Activated CD4-positive, alpha-beta T cell treated with anti-CD3 and anti-CD28 coated beads for 48 hours (primary cell): ENCODE measurements around the gene CNOT3.
A peak's percentile ranks its signal among the peaks of the same experiment; 100 is the strongest.
"Not testable (repeated sequence)": the region's sequence is repeated elsewhere in the genome, so short reads cannot be mapped to it uniquely, and the experiment has no call there.

Source experiments
- DNase-seq: peaks from one replicate; pipeline ENCODE4 v3.0.0-alpha.2; 2020

Gene CNOT3

DNA sequence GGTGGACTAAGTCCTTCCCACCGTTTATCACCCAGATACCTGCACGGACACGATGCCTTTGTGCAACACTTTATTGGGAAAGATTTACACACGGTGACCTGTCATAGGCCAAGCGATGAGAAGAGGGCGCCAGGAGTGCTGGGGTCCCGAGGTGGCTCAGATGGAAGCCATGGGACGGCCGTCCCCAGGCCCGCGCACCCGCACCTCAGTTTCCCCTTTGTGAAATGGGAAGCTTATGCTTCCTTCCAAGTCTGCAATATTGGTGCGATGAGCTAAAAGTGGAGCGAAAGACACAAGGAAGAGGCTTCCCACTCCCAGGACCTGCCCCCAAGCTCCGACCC, 35.8 kb downstream of the CNOT3 start:
- DNase-seq = no peak

DNA sequence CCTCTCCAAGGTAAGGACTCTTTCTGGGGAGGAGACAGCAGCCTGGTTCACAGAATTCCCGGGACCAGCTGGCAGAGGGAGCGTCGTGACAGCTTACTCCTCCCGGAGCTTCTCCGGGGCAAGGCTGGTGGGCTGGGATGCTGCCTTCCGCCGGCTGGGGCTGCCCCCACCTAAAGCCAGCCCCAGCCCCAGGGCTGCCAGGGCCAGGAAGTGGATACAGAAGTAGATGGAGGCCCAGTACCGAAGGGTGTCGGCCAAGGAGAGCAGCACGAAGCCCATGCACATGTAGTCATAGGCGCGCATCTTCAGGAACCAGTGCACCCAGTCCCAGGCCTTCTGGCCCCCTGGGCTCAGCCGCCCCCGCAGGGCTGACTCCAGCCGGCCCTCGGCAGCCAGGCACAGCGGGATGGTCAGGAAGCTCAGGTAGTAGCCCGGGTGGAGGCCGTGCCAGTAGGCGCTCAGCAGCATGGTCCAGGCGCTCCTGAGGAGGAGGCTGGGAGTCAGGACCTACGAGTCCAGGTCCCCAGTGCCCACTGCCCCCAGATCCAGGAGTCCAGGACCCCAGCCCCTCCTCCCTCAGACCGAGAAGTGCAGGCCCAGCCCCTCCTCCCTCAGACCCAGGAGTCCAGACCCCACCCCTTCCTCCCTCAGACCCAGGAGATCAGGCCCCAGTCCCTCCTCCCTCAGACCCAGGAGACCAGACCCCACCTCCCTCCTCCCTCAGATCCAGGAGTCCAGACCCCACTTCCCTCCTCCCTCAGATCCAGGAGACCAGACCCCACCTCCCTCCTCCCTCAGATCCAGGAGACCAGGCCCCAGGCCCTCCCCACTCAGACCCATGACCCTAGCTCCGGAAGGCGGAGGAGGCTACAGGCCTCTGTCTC, 36.6 kb downstream of the CNOT3 start:
- no peak for DNase-seq

DNA sequence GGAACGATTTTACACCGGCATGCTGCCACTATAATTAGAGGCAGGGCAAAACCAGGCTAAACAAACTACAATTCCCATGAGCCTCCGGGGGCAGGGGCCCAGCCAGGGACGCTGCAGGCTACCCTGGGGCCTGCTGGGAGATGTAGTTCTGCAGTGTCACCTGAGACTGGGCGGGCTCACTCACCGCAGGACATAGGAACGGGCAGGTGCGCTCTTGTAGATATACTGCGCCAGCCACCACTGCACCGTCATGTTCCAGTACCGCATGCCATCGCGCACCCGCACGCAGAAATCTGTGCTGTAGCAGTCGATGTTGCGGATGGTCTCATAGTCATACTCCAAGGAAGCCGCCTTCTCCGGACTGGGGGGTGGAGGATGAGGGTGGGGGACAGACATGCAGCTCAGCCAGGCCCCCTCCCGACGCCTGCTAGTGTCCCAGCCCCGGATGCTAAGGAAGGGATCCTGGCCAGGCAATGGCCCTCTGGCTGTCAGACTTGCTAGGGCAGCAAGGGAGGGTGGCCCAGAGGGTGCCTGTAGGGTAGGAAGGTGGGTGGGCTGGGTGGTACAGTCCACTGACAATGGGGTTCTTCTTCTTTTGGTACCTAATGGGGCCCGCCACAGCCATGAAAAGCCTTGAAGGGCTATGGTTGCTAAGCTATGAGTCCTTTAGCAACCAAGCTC, 41.2 kb downstream of the CNOT3 start:
- DNase-seq = peak; percentile 62

GRCh38 chr19:54179262-54179852, 41.8 kb downstream of the CNOT3 start:
- no peak for DNase-seq

DNA sequence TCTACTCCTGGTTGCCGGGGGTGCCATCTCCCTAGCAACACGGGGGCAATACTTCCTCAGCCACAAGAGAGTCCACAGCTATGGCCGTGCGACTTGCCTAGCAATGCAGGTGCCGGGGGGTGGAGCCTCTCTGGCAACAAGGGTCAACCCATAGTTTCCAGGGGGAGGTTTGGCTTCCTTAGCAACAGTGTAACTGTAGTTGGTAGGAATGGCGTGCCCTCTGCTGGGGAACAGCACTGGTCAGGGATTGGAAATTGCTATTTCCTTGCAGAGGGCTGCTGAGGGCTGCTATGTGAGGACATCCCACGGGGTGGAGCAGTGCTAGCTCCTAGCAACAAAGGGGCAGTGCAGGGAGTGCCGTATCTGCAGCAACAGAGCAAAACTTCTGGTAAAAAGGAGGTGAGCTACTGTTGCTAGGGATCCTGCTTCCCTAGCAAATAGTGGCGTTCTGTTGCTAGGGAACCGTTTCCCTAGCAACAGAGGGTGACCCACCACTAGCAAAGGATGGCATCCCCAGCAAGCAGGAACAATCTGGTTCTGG, 42.4 kb downstream of the CNOT3 start:
- no peak for DNase-seq

DNA sequence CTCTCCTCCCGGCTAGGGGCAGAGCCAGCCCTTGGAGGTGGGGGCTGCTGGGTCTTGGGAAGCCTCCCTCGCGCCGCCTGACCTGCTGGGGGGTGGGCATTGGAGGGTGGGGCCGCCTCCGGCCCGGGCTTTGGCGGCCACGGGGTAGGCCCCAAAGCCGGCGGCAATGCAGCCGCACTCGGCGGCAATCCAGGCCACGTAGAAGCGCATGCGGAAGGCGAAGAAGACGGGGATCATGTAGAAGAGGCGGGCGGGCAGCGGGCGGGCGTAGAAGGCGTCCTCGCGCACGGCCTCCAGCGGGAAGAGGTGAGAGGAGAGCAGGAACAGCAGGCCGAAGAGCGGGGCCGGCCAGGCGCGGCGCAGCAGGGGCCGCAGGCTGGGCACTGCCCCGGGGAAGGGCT, 43.1 kb downstream of the CNOT3 start:
- no peak for DNase-seq

DNA sequence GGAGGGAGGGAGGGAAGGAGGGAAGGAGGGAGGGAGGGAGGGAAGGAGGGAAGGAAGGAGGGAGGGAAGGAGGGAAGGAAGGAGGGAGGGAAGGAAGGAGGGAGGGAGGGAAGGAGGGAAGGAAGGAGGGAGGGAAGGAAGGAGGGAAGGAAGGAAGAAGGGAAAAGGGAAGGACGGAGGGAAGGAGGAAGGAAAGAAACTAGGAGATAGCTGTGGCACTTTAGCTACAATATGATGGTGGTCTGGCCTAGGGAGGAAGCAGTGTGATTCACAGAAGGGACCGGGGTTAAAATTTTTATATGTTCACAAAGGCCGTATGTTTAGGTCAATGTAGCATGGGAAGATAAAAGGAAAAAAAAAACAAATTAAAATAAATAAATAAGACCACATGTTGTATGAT, 44.3 kb downstream of the CNOT3 start:
- not testable (repeated sequence) for DNase-seq

GRCh38 chr19:54183431-54183830, 45.9 kb downstream of the CNOT3 start:
- no peak for DNase-seq

DNA sequence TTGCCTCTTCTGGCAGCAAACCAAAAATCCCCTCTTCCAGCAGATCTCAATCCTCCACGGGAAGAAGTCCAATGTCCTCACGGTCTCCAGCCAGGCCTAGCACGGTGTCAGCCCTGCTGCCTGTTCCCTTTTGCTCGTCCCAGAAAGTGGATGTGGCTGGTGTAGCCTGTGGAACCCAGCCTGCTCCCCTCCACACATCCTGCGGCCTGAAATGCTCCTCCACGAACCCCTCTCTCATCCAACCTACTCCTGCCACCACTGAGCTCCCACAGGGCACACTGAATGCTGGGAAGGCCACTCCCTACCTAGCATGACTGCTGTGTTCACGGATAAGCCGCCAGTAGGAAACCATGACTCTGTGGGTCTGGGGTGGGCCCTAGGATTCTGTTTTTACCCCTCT, 48.8 kb downstream of the CNOT3 start:
- DNase-seq = no peak

- DNase-seq = no peak
These were observed 49.4 kb downstream of the CNOT3 start for GRCh38 chr19:54186934-54187381.

DNA sequence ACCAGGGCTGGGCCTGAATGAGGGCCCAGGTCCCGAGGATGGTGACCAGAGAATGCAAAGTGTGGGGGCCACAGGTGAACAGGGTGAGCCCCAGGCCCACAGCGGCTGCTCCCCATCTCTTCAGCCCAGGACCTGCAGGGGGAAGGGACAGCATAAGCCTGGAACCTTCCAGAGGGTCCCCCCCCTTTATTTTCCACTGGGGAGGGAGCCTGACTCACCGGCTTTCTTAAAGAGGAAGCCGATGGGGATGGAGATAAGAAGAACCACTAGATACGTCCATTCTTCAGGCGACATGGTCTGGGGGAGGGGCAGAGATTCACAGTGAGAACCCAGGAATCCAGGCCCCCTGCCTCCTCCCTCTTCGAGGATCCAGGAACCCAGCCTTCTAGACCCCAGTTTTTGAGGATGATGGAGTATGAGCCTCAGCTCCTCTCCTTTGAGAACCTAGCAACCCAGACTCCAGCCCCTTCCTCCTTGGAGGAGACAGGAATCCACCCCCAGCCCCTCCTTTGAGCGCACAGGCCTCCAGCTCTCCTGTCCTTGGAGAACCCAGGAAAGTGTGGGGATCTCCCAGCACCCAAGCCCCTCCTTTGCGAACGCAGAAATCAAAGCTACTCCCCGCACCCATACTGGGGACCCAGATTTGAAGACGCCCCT, 50.8 kb downstream of the CNOT3 start:
- DNase-seq = peak; percentile 75

GRCh38 chr19:54189145-54189734, 51.7 kb downstream of the CNOT3 start, which contains the start of gene MBOAT7:
TSS of gene MBOAT7 (minus strand) at chr19:54189580. CDS start at chr19:54188508, 1,072 bp downstream.
- no peak for DNase-seq

GRCh38 chr19:54189735-54190502, 52.4 kb downstream of the CNOT3 start:
- DNase-seq = peak; percentile 100

GRCh38 chr19:54190503-54191010, 53.0 kb downstream of the CNOT3 start:
- DNase-seq = peak; percentile 100

GRCh38 chr19:54191011-54191810, 53.6 kb downstream of the CNOT3 start, which contains the start of gene TSEN34:
TSS of gene TSEN34 (plus strand) at chr19:54191308. CDS start at chr19:54191365, 57 bp downstream.
- DNase-seq = peak; percentile 88

DNA sequence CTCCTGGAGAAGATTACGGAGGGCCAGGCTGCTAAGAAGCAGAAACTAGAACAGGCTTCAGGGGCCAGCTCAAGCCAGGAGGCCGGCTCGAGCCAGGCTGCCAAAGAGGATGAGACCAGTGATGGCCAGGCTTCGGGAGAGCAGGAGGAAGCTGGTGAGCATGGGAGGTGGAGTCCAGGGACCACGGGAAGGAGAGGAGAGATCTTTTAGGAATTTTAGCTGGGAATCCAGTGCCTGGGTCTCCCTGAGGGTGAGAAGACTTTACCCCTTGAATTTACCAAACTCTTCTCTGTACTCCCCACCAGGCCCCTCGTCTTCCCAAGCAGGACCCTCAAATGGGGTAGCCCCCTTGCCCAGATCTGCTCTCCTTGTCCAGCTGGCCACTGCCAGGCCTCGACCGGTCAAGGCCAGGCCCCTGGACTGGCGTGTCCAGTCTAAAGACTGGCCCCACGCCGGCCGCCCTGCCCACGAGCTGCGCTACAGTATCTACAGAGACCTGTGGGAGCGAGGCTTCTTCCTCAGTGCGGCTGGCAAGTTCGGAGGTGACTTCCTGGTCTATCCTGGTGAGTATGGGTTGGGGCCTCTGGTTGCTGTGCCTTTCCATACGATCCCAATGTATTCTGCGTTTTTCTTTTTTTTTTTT, 54.4 kb downstream of the CNOT3 start:
- no peak for DNase-seq

GRCh38 chr19:54193011-54193410, 55.4 kb downstream of the CNOT3 start:
- no peak for DNase-seq

DNA sequence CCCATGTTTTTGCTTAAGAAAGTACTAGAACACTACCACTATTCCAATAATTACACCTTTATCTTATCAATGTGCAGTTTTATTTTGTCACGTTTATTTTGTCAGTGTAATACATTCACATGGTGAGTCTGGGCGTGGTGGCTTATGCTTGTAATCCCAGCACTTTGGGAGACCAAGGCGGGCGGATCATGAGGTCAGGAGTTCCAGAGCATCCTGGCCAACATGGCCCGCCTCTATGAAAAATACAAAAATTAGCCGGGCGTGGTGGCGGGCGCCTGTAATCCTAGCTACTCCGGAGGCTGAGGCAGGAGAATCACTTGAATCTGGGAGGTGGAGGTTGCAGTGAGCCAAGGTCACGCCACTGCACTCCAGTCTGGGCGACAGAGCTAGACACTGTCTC, 56.9 kb downstream of the CNOT3 start:
- DNase-seq = not testable (repeated sequence)

- no peak for DNase-seq
These were observed 59.0 kb downstream of the CNOT3 start for GRCh38 chr19:54196536-54196935.

DNA sequence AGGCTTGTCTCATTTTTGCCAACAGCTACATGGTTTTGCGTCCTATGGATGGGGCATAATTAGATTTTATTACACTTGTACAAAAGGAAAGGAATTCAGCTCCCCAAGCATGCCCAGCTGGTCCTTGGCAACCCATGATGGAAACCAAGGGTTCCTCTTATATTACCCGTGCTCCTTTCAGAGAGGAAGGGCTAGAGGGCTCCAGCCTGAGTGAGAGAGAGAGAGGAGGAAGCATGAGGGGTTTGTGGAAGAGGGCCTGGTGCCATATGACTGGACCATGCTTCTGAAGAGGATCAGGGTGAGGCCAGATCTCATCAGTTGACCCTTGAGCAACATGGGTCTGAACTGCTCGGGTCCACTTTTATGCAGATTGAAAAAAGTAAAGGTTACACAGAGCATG, 59.6 kb downstream of the CNOT3 start:
- no peak for DNase-seq
